ENCODE measurements around the gene ERBB4. TPM values are rescaled to one million over a fixed set of nuclear protein-coding genes. Genes with fewer than 3 reads are reported as not detected.

Gene ERBB4
- total RNA-seq, 1 experiment from 2014 or later = 0.06 TPM

DNA sequence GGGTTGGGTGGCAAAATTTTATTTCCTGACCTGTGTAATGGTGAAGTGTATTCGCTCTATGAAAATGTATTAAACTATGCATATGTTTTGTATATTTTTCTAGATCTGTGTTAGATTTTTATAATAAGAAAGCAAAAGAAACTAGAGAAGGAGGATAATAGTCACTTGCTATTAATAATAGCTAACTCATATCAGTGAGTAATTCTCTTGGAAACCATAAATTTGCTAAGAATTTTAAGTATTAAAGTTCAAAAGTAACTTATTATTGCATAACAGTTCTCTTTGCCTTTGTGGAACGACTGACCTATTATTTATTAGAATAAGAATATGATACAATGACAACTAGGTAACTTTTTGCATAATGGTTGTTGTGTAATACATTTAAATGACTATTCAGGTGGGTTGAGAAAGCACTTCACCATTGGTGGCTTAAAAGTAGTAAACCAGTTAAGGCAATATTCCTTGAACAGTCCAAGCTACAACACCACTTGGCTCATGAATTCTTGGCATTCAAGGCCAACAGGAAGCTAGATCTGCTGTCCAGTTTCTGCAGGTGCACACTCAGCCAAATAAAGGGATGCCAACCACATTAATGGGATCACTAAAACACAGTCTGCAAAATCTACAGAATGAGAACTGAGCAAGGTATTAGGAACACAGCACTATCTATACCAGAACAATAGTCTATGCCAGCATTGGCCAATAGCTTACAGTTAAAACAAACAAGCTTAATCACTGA is 1060.9 kb downstream of the ERBB4 start:
- DNase-seq (ENCODE audit: low read depth) = no peak

DNA sequence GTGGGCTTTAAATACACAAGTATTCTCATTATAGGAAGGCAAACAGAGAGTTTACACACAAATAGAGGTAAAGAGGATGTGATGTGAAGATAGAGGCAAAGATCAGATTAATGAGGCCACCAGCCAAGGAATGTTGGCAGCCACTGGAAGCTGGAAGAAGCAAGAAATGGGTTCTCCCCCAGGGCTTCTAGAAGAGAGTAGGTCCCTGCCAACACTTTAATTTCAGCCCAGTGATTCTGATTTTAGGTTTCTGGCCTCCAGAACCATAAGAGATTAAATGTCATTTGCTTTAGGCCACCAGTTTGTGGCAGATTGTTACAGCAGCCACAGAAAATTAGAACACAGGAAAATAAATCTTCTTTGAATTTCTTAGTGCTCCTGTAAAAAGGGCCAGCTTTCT is 1065.5 kb downstream of the ERBB4 start:
- DNase-seq (ENCODE audit: low read depth) = no peak

DNA sequence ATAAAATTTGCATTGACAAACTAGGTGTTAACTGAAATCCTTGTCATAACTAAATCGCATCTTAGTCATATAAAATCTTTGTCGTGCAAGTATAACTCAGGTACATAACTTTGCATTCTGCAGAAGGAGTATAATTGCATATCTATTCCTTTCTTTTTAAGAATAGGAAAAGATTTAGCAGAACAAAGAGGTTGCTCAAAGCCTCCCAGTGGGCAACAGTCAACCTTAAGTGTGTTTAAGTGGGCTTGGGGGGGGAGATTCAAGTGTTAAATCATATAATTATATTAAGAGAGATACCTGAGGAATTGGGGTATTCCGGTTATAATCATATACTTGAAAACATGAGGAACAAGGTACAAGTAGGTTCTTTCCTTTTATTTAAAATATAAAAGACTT is 1068.9 kb downstream of the ERBB4 start:
- no peak for DNase-seq (ENCODE audit: low read depth)

DNA sequence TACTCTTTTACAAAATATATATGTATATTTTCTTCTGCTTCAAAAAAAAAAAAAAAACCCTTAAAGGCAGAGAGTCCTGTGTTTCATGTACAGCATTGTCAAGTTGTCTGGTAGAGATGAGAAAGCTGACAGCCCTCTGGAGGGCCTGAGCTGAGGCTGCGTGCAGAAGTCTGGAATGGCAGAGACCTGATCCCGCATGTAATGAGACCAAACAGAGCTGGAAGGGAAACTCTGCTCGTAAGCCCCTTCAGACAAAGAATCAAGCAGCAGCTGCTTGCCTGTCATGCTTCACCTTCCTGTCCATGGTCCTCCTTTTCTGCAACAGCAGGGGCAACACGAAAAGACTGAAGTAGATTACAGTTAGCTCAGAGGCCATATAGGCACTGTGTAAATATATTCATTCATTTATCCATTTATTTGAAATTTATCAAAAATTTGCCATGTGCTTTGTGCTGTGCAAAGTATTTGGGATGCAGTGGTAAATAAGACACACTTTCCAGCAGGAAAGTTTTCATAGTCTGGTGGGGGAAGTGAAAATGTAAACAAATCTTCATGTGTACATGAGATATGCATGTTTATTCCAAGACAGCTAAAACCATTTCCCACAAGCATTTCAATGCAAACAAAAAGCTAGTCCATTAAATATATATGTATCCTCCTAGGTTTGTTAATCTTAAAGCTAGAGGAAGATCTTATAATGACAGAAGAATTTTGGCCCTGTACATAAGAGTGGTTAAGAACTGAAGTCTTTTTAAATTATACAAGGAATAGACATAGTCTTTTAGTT is 1069.5 kb downstream of the ERBB4 start:
- no peak for DNase-seq (ENCODE audit: low read depth)

DNA sequence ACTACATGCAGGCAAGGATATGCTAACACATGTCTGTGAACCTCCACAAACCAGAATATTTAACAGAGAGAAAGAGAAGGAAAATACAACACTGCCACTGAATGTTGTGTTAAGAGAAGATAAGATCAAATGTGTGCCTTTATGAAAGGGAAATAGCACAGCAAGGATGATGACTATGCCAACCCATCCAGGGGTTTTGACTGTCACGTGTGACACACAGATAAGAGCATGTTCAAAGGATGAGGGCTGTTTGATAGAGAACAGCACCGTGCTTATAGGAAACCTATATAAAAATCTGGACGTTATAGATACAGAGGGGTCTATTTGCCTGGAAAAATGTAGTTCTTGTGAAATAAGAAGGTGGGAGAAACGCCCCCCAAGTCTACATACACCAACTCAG is 1070.4 kb downstream of the ERBB4 start:
- no peak for DNase-seq (ENCODE audit: low read depth)

DNA sequence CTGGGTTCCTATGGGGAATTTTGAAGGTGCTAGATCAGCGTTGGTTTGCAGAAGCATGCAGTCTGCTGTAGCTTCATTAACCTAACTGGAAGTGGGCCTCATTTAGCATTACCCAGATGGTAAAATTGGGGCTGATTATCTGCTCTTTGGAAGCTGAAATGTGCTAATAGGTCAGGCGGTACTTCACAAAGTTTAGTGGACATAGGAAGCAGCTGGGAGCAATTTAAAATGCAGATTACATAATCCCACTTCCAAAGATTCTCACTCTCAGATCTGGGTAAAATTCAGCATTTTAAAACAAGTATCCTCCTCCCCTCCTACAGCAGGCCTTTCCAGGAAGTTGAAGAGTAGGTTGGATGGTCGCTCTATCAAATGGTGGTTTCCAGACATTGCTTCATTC is 1075.2 kb downstream of the ERBB4 start:
- no peak for DNase-seq (ENCODE audit: low read depth)

DNA sequence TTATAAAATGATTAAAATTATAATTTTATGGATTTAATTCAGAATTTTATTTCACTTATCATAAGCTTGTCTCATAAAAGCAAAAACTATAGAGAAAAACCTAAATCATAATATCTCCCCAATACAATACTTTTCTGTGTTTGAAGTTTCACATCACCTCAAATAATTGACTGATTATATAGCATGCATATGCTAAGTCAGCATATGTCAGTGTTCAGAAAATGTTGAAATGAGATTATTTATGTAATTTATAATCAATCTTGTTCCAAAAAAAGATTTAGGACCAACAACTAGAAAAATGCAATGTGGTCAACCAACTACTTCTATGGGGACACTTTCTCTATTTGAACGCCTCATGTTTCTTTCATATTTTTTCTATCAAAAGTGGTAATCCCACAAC is 1079.6 kb downstream of the ERBB4 start:
- DNase-seq (ENCODE audit: low read depth) = no peak

DNA sequence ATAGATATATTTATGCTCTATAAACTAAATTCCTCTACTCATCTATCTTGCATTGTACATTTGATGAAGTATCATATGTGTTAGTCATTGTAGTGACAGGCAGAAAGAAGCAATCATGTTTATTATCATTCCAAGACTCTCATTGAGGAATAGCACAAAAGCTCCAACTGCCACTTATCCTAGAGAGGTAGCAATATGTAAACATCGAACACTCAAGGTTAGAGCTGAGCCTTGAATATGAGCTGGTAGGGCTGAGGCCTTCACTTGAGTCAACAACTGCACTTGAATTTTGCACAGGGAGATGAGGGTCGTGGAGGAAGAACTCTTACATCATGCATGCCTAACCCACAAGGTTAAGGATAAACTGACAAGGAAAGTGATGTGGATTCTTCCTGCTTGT is 1081.3 kb downstream of the ERBB4 start:
- no peak for DNase-seq (ENCODE audit: low read depth)

DNA sequence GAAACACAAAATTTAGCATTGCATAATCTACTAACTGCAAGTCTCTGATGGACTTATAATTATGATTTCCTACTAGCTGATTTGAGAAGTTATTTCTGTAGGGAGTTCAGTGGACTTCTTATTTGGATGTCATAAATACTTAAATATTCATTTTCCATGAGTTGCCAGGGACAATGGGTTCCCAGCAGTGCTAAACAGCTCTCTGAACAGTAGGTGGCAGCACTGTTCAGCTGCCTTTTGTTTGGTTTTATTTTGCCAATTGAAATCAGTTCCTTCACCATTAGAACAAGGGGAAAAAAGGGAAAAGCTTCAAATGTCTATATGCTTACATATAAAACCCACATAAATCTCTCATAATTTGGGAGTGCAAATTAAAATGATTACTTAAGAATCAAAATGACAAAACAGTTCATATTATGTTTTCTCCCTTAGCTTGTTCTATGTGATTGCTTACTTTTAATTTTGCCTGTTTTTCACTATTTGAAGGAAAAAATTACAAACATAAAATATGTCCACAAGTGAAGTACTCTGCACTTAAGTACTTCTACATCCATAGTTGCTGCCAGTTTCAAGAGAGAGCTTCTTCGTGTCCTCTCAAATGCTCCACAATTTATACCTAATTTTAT is 1083.3 kb downstream of the ERBB4 start:
- DNase-seq (ENCODE audit: low read depth) = peak; percentile 46

DNA sequence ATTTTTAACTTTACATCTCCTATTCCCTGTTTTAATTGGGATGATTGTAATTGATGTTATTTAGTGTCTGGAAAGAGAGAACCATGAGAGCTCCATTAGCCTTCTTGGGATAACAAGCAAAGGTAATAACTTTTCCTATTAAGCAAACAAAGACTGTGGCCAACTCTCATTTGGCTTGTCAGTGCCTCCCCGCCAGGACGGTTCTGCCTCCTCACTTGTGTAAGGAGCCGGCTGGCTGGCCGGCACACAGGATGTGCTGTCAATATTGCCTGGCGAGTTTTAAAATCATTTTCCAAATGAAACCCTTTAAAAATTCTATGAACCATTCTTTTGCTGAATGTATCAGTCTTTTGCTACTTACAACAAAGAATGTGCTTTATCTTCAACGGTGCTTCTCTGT is 1083.9 kb downstream of the ERBB4 start:
- DNase-seq (ENCODE audit: low read depth) = no peak

DNA sequence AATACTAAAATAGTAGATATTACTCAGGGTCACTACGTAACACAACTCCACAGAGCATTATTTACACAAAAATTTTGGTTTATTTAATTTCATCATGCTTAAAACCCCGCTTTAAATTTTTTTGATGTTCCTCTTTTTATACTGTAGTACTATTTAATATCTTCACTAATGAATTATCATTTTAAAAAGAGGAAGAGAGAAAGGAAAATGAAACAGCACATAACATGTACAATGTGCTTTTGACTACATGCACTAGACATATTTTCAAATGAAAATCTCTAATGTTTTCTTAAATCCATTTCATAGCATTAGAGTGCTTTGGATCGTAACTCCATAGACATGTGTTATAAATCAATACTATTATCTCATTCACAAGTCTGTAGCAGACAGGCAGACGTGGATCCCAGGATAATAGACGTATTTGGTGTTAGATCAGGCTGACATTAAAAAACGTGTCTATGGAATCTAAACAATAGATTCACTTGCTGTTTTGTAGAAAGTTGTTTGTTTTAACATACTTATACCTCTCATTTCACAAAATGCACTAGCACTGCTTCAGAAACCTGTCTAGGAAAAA is 1085.2 kb downstream of the ERBB4 start:
- no peak for DNase-seq (ENCODE audit: low read depth)

DNA sequence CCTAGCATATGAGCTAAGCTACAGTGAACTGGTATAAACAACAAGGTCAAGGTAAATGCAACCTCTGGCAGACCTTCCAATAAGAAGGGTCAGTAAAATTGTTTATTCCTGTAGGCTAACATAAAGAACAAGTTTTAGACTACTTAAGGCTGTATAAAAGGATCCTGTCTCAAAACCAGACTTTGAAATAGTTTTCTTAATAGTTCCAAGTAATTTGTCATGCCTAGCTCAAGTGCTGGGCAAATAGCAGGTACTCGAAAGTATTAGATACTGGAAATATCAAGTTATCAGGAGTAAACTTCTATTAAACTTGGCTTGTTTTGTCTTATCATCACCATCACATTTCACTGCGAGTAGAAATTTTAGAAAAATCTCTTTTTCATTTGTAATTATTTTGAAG is 1087.0 kb downstream of the ERBB4 start:
- no peak for DNase-seq (ENCODE audit: low read depth)

DNA sequence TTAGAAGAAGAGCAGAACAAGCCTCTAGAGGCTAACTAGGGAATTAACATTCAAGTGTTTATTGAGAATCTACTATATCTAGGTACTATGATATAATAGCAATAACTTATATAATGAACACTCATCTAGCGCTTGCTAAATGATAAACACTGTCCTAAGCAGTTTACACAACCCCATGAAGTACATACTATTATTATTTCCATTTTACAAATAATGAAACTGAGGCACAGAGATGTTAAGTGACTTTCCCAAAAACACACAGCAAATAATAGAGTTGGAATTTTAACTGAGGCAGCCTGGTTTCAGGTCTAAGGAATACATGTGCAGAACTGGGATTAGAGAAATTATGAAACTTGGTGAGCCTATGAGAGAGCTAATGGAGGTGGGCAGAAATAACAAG is 1088.8 kb downstream of the ERBB4 start:
- no peak for DNase-seq (ENCODE audit: low read depth)

DNA sequence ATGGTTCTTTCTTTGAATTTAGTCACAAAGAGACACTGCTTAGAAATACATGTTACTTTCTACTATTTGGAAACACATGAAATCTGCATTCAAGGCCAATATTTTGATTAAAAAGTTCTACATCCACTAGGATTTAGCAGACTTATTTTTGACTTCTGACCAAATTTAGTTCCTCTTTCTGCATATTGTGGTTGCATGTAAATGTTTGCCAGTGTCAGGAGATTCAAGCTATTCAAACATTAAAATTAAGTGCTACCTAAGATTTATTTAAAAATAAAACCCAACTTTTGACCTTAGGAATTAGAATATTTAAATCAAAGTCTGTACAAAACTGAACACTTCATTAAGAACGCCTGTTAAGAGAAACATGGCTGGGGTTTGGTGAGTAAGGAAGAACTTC is 1091.1 kb downstream of the ERBB4 start:
- no peak for DNase-seq (ENCODE audit: low read depth)

DNA sequence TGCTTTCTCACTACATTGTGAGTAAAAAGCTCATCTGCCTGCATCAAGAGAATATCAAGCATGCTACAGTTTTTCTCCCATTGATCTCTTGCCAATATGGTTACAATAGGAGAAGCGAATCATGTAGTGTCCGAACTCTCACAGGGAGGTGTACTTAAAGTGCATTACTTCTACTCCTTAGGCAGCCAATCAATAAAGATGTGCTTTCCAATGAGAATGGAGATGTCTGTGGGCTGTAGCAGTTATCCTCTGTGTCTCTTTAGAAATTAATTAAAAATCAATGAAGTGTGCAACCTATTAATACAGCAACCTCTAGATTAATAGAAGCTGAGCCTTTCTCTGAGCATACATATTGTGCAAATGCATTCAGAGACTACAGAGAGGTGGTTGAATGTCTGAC is 1098.5 kb downstream of the ERBB4 start:
- DNase-seq (ENCODE audit: low read depth) = no peak

DNA sequence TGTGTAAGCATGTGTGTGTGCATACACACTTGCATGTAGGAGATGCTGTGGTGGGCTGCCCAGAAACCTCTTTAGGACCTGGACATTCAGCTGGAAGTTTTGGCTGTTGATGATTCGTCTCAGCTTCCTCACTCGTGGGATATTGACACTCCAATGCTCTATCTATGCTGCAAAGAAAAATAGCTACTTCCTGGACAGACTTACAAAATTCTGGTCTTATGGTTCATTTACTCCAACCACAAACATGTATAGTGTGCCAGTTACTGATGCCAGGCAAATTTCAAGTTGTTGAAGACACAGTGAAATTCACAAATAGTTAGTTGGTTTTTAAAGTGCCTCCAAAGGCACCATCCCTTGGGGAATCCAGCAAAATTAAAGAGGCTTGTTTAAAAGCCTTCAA is 1099.6 kb downstream of the ERBB4 start:
- DNase-seq (ENCODE audit: low read depth) = no peak

DNA sequence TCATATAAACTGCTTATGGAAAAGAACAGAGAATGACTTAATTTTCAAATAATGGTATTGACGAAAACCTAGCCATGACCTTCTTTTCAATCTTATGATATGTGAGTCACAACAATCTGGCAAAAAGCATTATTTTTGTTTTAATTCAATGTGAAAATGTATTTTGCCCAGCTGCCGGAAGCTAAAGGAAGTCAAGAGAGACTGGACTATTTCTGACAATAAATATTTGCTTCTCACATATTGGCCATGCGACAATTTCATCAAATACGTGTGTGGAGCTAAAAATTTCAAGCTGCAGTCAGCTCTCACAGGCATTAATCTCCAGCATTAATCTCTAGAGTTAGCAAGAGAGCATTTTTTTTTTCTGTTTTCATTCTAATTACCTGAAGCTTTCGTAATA is 1101.2 kb downstream of the ERBB4 start:
- DNase-seq (ENCODE audit: low read depth) = no peak

DNA sequence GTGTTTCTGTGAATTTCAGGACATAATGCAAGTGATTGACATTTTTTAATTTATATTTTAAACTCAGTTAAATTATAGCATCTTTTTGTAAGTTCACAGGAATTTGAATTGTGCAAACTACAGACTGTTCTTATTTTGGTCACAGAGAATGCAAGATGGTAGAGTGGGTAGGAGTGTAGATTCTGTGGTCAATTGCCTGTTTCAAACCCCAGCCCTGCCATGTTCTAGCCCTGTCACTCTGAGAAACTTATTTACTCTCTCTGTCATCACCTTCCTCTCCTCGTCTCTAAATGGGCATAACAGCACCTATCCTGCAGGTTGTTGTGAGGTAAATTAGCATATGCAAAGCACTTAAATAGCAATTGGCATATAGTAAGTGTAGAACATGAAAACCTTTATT is 1102.4 kb downstream of the ERBB4 start:
- no peak for DNase-seq (ENCODE audit: low read depth)

DNA sequence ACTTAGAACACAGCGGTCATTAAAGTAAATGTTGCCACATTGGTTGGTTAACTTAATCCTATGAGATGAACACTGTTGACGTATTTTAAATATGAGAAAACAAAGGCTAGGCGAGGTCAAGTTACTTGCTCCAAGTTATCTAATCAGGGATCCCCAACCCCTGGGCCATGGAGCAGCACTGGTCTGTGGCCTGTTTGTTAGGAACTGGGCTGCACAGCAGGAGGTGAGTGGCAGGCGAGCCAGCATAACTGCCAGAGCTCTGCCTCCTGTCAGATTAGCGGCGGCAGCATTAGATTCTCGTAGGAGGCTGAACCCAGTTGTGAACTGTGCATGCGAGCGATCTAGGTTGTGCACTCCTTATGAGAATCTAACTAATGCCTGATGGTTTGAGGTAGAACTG is 1103.3 kb downstream of the ERBB4 start:
- no peak for DNase-seq (ENCODE audit: low read depth)

DNA sequence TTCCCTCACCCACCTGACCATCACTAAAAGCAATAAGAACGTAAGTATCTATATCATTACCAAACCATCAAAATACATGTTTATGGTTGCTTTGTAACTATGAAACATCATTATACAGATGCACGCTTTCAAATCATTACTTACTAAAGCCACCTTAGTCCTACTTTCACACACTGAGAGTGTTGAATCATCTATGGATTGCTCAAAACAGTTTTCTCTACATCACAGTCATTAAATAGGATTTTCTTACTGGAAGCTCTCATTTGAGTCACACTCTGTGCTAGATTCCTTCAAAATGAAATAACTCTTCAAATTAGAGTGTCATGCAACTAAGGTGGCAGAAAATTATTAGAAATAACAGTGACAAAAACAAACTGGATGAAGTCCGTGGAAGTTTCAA is 1103.8 kb downstream of the ERBB4 start:
- DNase-seq (ENCODE audit: low read depth) = no peak

DNA sequence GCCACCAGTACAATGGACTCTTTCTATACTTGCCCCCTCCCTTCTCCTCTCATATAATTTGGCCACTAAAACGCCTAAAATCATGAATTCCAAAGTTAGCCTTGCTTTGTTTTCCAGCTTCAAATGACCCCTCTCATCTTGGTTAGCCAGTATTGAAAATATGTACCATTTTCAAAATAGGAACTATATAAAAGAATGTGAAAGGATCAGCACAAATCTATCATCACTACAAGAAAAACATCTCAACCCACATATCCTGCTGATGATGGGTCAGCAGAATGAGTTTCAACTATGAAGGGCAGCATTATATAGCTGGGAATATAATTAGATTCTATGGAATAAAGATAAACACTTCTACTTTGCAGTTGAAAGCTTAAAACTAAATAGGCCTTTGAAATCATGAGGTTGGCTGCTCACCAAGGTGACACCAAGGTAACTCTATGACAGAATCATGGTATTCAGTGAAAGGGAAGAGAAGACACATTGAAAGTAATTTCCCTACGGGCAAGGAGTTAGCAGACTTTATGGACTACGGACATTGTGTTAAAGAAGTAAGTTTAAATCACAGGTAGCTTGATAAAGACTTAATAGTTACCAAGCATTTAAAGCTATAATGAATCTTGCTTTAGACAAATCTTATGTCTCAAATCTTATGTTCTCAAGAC is 1109.2 kb downstream of the ERBB4 start:
- no peak for DNase-seq (ENCODE audit: low read depth)

DNA sequence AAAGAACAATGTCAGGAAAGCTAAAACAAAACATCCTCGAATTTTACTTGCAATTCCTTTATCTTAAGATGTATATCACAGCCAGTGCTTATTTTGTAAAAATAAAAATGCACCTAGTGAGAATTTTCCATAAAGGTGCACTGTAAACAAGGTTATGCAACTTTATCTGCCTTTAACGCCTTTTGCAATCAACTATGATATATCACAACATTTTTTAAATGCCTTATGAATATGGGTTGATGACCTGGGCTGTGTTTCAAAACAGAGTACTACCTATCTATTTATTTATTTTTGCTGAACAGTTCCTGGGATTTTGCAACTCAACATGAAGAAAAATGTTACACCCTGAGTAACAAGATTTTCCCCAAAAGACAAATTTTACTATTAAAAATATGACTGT is 1112.4 kb downstream of the ERBB4 start:
- no peak for DNase-seq (ENCODE audit: low read depth)
